ENCODE results near the gene COL10A1. TPM values are rescaled to one million over a fixed set of nuclear protein-coding genes. Genes with fewer than 3 reads are reported as not detected.

The COL10A1 gene
- total RNA-seq, 1 experiment from 2014 or later, result not detected

DNA sequence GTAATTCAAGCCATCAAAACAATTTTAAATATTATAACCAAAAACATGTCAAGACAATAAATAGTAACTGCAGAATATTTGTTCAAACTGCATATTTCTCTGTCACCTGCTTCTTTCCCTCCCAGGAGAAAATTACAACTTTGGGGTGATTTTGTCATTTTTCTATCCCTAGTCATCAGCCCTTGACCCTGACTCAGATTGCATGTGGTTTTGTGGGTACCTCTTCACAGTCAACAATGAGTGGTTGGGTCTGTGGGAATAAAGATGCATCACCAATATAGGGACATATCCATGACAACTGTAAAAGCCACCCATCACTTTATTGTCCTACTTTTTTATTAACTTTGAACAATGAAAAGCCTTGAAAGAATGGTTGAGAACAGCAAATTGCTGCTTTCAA lies 7.3 kb downstream of the COL10A1 start:
- Histone ChIP-seq H3K9me3 (ENCODE audit: control insufficient read depth, low read depth, low read length) (no peaks in the 10 kb centered on the region), H3K23ac (ENCODE audit: insufficient read length, low read depth, low read length) (no peak overlapping the region), H3K56ac (ENCODE audit: insufficient read length, low read depth, low read length) (no peak overlapping the region), H3K79me1 (ENCODE audit: insufficient read depth, low read depth, low read length, poor library complexity, severe bottlenecking) (no peaks in the 10 kb centered on the region), H3K4ac (ENCODE audit: low read depth, low read length) (no peak overlapping the region), H2BK20ac (ENCODE audit: low read depth, low read length, poor library complexity, severe bottlenecking) (no peak overlapping the region), H3K79me2 (ENCODE audit: insufficient read depth, low read length) (no peaks in the 10 kb centered on the region), H3K18ac (ENCODE audit: insufficient read length, low read depth, low read length) (no peak overlapping the region), H3K9ac (ENCODE audit: extremely low read depth, insufficient read length, low read length) (no peak overlapping the region), H4K91ac (ENCODE audit: insufficient read length, low read depth, low read length) (no peak overlapping the region), H4K8ac (replicated peaks; ENCODE audit: insufficient read length, low read depth, low read length) (no peak overlapping the region), H2BK12ac (ENCODE audit: insufficient read length, low read depth, low read length) (no peak overlapping the region), H2AFZ (ENCODE audit: low read length) (no peak overlapping the region), H2BK15ac (ENCODE audit: low read depth, low read length) (no peak overlapping the region), H4K20me1 (ENCODE audit: control insufficient read depth, insufficient read depth, insufficient read length) (no peaks in the 10 kb centered on the region), H3K23me2 (ENCODE audit: insufficient read length, low read depth, low read length, poor library complexity, severe bottlenecking) (no peaks in the 10 kb centered on the region), H2BK5ac (ENCODE audit: insufficient read length, low read length) (no peak overlapping the region), H3K27ac (ENCODE audit: insufficient read length, low read depth, low read length) (no peak overlapping the region), H3T11ph (ENCODE audit: low read length) (no peak overlapping the region), H4K5ac (ENCODE audit: insufficient read length, low read depth, low read length) (no peak overlapping the region), H2AK5ac (ENCODE audit: insufficient read length, low read length) (no peak overlapping the region), H3K27me3 (ENCODE audit: insufficient read depth, low read length) (no peaks in the 10 kb centered on the region), H2BK120ac (ENCODE audit: low read depth, low read length, poor library complexity, severe bottlenecking) (no peak overlapping the region), H3K4me1 (ENCODE audit: insufficient read depth, low read length) (no peaks in the 10 kb centered on the region), H3K4me2 (ENCODE audit: insufficient read depth, insufficient read length, low read length) (no peak overlapping the region), H3K14ac (ENCODE audit: insufficient read depth, low read length) (no peak overlapping the region)
- Mint-ChIP-seq H3K4me1 (no peaks in the 10 kb centered on the region), H3K27me3 (ENCODE audit: low read depth) (no peaks in the 10 kb centered on the region), H3K36me3 (ENCODE audit: insufficient read depth in 1 of 3, low read depth in 3 of 3) (peaks cover 6 to 37% (median 31%) of the 10 kb centered on the region in 3 experiments; a peak in 6 of 7 replicates), H3K27ac (no peak overlapping the region), H3K9me3 (no peaks in the 10 kb centered on the region), H3K4me3 (no peak overlapping the region)
- DNase-seq, result no peak
- TF ChIP-seq, protein P1, sequence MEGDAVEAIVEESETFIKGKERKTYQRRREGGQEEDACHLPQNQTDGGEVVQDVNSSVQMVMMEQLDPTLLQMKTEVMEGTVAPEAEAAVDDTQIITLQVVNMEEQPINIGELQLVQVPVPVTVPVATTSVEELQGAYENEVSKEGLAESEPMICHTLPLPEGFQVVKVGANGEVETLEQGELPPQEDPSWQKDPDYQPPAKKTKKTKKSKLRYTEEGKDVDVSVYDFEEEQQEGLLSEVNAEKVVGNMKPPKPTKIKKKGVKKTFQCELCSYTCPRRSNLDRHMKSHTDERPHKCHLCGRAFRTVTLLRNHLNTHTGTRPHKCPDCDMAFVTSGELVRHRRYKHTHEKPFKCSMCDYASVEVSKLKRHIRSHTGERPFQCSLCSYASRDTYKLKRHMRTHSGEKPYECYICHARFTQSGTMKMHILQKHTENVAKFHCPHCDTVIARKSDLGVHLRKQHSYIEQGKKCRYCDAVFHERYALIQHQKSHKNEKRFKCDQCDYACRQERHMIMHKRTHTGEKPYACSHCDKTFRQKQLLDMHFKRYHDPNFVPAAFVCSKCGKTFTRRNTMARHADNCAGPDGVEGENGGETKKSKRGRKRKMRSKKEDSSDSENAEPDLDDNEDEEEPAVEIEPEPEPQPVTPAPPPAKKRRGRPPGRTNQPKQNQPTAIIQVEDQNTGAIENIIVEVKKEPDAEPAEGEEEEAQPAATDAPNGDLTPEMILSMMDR (conservative IDR thresholded peaks at IDR 0.05), result no peak
